Measurements from ENCODE around the gene VAC14.

VAC14 gene

GRCh38 chr16:70784692-70785555, 16.0 kb downstream of the VAC14 start:
- DNase-seq: no peak

GRCh38 chr16:70782237-70782636, 18.7 kb downstream of the VAC14 start:
- no peak for DNase-seq

GRCh38 chr16:70781800-70782199, 19.2 kb downstream of the VAC14 start:
- DNase-seq: no peak

- DNase-seq: no peak
These were observed 20.4 kb downstream of the VAC14 start for GRCh38 chr16:70780546-70780945.

GRCh38 chr16:70779361-70779760, 21.6 kb downstream of the VAC14 start:
- no peak for DNase-seq

- DNase-seq: no peak
These were observed 22.1 kb downstream of the VAC14 start for GRCh38 chr16:70778901-70779309.

GRCh38 chr16:70777973-70778406, 23.0 kb downstream of the VAC14 start:
- no peak for DNase-seq

- no peak for DNase-seq
These were observed 23.5 kb downstream of the VAC14 start for GRCh38 chr16:70777496-70777895.

GRCh38 chr16:70775399-70775798, 25.6 kb downstream of the VAC14 start:
- no peak for DNase-seq

- no peak for DNase-seq
These were observed 26.7 kb downstream of the VAC14 start for GRCh38 chr16:70774261-70774660.

GRCh38 chr16:70772493-70772892, 28.5 kb downstream of the VAC14 start:
- no peak for DNase-seq

- DNase-seq: peak; percentile 28 to 44
These were observed 30.1 kb downstream of the VAC14 start for GRCh38 chr16:70770626-70771552.

- no peak for DNase-seq
These were observed 30.7 kb downstream of the VAC14 start for GRCh38 chr16:70770291-70770625.

- DNase-seq: no peak
These were observed 31.2 kb downstream of the VAC14 start for GRCh38 chr16:70769761-70770160.

- no peak for DNase-seq
These were observed 31.8 kb downstream of the VAC14 start for GRCh38 chr16:70769131-70769530.

GRCh38 chr16:70768203-70768580, 32.8 kb downstream of the VAC14 start:
- DNase-seq: no peak

GRCh38 chr16:70767377-70768202, 33.4 kb downstream of the VAC14 start:
- DNase-seq: no peak

- no peak for DNase-seq
These were observed 34.3 kb downstream of the VAC14 start for GRCh38 chr16:70766658-70767057.

GRCh38 chr16:70766176-70766575, 34.8 kb downstream of the VAC14 start:
- DNase-seq: no peak

- DNase-seq: no peak
These were observed 35.5 kb downstream of the VAC14 start for GRCh38 chr16:70765491-70765890.

GRCh38 chr16:70764632-70765031, 36.3 kb downstream of the VAC14 start:
- DNase-seq: no peak

GRCh38 chr16:70760221-70760620, 40.7 kb downstream of the VAC14 start:
- DNase-seq: no peak

- no peak for DNase-seq
These were observed 41.3 kb downstream of the VAC14 start for GRCh38 chr16:70759666-70760065.

Data from CD4-positive, alpha-beta T cell treated with Interleukin-1 beta for 1 hour (primary cell).